Neural progenitor cell (in vitro differentiated cells): ENCODE data around the gene DOCK4.

ENCODE experiments used
- EZH2 ChIP-seq: fragments of 200-600 bp; sonication (generic); IDR thresholded peaks from 2 replicates; pipeline ENCODE4 v1.6.1; 2017; ENCODE audit warnings: antibody characterized with exemption, mild to moderate bottlenecking, moderate library complexity
- EZH2phosphoT487 ChIP-seq: fragments of 200-600 bp; sonication (generic); IDR thresholded peaks from 2 replicates; pipeline ENCODE4 v1.6.1; 2017; ENCODE audit warnings: antibody characterized with exemption
- TF ChIP-seq, protein P1 (sequence below): fragments of 200-600 bp; sonication (generic); IDR thresholded peaks from 2 replicates; pipeline ENCODE4 v1.5.1; 2017; ENCODE audit warnings: antibody characterized with exemption, mild to moderate bottlenecking

DNA sequence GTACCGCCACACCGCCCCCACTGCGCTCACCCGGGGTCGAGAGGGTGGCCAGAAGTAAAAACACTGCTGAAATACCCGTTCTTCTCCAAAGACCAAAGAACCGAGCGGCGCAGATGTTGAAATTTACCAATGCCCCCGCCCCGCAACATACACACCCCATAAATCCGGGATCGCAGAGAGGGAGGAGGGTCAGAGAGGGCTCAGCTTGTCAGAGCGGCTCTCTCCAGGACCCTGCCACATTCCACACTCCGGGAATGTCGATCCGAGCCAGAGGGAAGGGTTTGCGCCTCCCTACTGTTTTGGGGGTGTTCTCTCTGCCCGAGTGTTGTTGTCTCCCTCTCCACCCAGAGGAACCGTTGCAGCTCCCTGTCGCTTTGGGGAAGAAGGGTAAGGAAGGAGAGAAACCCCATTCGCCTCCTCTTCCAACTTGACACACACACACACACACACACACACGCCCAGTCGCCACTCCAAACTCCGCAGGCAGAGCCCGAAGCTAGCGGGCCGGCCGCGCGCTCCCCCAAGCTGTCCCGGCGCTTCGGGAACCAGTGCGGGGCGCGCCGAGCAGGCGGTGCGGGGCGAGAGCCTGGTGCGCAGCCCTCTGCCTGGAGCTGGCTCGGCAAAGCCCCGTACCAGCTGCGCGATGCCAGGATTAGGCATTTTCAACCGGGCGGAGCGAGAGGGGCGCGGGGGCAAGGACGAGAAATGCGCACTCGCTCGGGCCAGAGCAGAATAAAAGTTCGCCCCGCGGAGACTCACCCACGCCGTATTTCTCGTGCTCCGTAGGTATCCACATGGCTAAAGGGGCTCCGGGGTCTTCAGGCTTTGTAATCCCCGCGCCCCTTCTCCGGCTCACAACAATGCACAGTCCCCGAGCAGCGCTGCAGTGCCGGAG is 609 bp downstream of the DOCK4 start:
- TF ChIP-seq, protein P1, sequence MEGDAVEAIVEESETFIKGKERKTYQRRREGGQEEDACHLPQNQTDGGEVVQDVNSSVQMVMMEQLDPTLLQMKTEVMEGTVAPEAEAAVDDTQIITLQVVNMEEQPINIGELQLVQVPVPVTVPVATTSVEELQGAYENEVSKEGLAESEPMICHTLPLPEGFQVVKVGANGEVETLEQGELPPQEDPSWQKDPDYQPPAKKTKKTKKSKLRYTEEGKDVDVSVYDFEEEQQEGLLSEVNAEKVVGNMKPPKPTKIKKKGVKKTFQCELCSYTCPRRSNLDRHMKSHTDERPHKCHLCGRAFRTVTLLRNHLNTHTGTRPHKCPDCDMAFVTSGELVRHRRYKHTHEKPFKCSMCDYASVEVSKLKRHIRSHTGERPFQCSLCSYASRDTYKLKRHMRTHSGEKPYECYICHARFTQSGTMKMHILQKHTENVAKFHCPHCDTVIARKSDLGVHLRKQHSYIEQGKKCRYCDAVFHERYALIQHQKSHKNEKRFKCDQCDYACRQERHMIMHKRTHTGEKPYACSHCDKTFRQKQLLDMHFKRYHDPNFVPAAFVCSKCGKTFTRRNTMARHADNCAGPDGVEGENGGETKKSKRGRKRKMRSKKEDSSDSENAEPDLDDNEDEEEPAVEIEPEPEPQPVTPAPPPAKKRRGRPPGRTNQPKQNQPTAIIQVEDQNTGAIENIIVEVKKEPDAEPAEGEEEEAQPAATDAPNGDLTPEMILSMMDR: no peak
- TF ChIP-seq EZH2 (peak; percentile 32), EZH2phosphoT487 (no peak)
